GM18873 (cell line): Measurements from ENCODE around the gene ADARB1.

ENCODE experiments used
- ATAC-seq: cut with Tn5 transposase; IDR thresholded peaks from one replicate; pipeline ENCODE4 v1.9.1; 2021; ENCODE audit warnings: mild to moderate bottlenecking, moderate library complexity, moderate number of reproducible peaks; ENCODE audit not compliant: unreplicated experiment, low FRiP score

ADARB1 gene

DNA sequence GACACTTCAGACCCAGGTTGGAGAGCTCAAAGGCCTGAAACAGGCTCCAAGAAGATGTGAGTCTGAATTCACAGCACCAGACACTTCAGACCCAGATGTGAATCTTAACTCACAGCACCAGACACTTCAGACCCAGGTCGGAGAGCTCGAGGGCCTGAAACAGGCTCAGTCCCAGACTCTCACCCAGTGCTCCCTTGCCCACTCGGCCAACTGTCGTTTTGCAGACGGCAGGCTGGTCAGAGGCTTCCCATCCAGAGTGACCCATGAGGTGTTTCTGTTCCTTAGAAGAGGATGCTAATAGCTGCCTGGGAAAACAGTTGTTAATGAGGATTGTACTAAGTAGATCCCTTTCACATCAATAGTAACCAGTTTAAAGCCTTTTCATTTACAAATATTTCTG, 88.4 kb downstream of the ADARB1 start:
- ATAC-seq, result no peak

- no peak for ATAC-seq
Observed at GRCh38 chr21:45163413-45164123, 89.2 kb downstream of the ADARB1 start.

- no peak for ATAC-seq
Observed at GRCh38 chr21:45164124-45164511, 89.7 kb downstream of the ADARB1 start.

DNA sequence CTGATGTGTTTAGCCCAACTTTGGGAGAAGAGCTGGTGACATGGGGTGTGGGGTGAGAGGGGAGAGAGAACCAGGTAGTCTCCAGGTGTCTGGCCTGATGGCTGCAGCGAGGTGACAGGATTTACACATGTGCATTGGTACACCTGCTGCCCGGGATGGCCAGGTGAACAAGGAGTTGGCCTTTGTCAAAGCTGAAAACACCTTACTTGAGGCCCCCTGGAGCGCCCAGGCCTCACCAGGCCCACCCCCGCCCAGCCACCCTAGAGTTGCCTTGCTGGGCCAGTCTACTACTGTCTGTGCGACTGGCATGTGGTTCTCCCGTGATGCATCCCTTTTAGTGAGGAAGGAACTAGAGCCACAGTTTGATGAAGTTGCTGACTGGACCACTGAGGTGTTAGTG, 90.5 kb downstream of the ADARB1 start:
- ATAC-seq, result no peak

- no peak for ATAC-seq
Observed at GRCh38 chr21:45166931-45167330, 92.6 kb downstream of the ADARB1 start.

DNA sequence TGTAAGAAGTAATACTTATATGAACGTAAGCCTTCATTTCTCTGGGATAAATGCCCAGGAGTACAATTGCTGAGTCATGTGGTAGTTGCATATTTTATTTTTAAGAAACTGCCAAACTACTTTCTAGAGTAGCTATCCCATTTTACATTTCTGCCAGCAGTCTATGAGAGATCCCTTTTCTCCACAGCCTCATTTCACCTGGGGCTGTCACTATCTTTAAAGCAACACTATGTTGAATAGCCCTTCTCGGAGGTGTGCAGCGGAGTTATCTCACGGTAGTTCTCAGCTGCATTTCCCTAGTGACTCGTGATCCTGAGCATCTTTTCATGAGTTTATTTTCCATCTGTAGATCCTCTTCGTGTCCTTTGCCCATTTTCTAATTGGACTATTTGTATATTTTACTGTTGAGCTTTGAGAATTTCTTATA, 93.4 kb downstream of the ADARB1 start:
- no peak for ATAC-seq

- ATAC-seq, result no peak
Observed at GRCh38 chr21:45168522-45168921, 94.1 kb downstream of the ADARB1 start.

DNA sequence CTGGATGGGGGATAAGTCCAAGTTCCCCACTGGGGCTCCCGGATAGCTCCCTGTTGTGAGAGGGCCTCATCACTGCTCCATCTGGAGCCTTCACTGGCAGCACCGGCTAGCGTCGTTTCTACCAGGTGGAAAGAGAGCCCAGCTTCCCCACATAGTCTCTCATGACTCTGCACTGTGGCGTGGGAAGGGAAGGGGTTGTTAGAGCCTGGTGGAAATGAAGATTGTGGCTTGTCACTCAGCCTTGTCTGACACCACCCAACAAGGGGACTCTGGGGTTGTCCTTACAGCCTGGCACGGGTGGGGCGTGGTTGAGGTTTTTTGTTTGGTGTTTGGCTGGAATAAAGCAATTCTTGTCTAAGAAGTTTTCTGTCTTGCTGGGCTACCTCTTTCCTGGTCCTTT, 94.6 kb downstream of the ADARB1 start:
- no peak for ATAC-seq

GRCh38 chr21:45169682-45170081, 95.3 kb downstream of the ADARB1 start:
- ATAC-seq, result no peak

DNA sequence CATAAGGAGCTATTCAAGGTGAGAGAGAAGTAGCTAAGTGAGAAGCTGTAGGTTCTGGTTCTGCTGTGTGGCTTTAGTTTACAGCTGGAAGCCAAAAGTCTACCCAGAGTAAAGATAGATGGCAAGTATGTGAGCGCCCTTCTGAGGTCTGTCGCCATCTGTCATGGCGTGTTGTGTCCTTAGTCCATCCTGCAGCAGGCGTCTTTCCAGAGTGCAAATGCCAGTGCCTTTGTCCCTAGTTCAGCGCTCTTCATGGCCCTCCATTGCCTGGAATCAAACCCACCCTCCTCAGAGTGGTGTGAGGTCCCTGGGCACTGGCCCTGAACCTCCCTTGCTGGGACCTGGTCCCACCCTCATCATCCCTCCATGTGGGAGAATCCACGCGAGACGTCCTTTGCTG, 96.6 kb downstream of the ADARB1 start:
- ATAC-seq, result no peak

DNA sequence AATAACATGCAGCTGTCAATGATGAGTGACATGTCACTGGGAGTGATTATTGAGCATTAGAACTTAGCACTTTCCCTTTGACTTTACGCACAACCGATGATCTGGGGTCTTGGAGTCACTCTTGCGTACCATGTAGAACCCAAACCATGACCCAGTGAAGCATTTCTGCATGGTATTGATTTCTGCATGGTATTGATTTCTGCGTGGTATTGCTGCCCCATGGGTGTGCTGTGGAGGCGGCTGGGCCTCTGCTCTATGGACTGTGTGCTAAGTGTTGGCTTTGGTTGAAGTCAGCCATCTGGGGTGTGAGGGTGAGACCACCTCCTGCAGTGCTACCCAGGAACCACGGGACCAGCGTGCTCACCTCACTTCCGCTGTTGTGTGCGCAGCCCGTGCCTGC, 98.0 kb downstream of the ADARB1 start:
- no peak for ATAC-seq

GRCh38 chr21:45175326-45176095, 101.1 kb downstream of the ADARB1 start:
- no peak for ATAC-seq

GRCh38 chr21:45176141-45176540, 101.8 kb downstream of the ADARB1 start:
- no peak for ATAC-seq

DNA sequence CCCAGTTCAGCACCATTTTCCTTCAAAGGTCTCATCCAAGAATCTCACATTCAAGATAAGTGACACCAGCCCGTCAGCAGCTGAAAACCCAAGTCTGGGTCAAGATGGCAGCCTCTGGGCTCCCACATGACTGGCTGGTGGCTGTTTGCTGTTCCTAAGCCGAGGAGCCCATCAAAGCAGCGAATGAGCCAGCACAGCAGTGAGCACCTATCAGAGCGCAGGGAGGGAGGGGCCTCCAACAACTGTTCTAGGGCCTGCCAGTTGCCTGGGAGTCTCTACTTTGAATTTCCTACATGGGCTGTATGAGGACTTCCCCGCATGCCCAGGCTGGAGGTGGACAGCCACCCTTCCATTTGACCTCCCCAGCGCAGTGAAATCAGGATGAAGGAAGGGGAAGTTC, 102.7 kb downstream of the ADARB1 start:
- ATAC-seq, result no peak

- ATAC-seq, result no peak
Observed at GRCh38 chr21:45178070-45178608, 103.8 kb downstream of the ADARB1 start.

DNA sequence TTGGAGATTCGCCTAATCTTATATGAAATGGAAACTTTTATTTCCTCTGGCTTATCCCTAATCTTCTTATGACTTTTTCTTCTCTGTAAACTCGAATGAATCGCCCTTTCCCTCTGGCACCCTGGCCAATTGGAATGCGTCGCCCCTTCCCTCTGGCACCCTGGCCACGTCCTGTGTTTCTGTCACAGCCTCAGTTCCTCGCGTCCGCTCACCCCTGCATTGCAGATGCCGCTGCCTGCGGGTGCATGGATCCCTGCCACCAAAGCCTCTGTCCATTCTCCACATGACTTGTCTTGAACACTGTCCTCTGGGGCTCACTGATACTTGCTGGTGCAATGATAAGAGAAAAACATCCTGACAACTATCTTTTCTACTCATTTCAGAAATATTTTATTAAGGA, 104.6 kb downstream of the ADARB1 start:
- no peak for ATAC-seq

DNA sequence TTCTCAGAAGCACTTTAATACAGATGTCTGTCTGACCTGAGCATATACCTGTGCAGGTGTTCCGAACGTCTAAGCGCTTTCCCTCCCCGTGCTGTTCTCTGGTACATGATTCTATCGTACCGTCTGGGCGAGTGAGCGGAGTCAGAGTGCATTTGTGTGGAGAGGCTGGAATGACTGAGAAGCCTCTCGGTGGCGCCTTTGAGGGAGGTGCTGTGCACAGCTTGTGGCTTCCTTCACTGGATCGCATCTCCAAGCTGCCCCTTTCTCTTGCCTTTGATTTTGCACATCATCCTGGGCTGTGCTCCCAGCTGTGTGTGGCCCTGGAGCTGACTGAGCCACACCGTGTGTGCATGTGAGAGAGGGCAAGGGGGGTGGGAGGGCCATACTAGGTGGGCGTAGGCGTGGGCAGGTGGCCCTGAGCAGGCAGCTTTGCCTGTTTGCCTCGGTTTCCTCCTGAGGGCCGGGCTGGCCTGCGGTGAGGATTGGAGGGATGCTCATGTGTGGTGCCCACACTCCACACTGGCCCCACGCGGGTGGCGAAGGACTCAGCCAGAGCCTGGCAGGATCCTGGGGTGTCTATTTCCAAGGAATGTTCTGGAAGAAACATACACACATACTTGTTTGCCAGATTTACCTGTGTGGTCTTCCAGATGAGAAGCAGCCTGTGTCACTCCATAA, 105.3 kb downstream of the ADARB1 start:
- no peak for ATAC-seq

- no peak for ATAC-seq
Observed at GRCh38 chr21:45180246-45180599, 105.8 kb downstream of the ADARB1 start.

DNA sequence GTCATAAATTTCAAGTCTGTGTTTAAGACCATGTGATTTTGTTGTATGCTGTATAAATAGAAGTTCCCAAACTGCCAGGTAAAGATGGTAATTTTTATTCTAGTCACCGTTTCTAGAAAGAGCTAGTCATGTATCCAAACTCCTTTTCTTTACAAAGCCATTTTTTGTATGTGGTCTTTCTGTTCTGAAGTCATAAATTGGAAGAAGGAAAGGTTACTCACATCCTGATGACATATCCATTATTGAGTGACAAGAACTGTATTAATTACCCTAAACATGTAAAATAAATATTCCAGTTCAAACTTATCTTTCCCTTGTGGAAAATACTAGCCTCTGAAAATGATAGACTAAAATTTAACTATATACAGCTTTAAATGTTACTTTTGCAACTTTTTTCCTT, 108.6 kb downstream of the ADARB1 start:
- ATAC-seq, result no peak

- ATAC-seq, result no peak
Observed at GRCh38 chr21:45183852-45184251, 109.5 kb downstream of the ADARB1 start.

- no peak for ATAC-seq
Observed at GRCh38 chr21:45184869-45185268, 110.5 kb downstream of the ADARB1 start.
